ENCODE results near the gene MMS19. TPM values are rescaled to one million over a fixed set of nuclear protein-coding genes. Genes with fewer than 3 reads are reported as not detected.

MMS19 gene
- total RNA-seq, 2 experiments from 2014 or later, result 81.1 to 81.6 TPM

GRCh38 chr10:97505152-97505551, 6.9 kb upstream of the MMS19 start:
- CTCF ChIA-PET, result interaction anchor here (0.5 to 0.8 kb wide), 2 partner anchors 67 to 286 kb away, joined by 3 to 4 read pairs; no protein-coding TSS in a partner anchor
- no peak overlapping the region for H3K4me3 Mint-ChIP-seq
- no peaks in the 10 kb centered on the region for H3K36me3 Mint-ChIP-seq
- ATAC-seq, result no peak
- no peak for DNase-seq
- H3K27me3 Mint-ChIP-seq, result peaks cover 45% of the 10 kb centered on the region
- no peak overlapping the region for H3K27ac Mint-ChIP-seq
- H3K9me3 Mint-ChIP-seq (ENCODE audit: low read depth), result no peaks in the 10 kb centered on the region
- peaks cover 1% of the 10 kb centered on the region for H3K4me1 Mint-ChIP-seq

GRCh38 chr10:97503406-97503805, 5.2 kb upstream of the MMS19 start:
- no peak overlapping the region for H3K27ac Mint-ChIP-seq
- CTCF ChIA-PET, result no interaction called here
- no peaks in the 10 kb centered on the region for H3K36me3 Mint-ChIP-seq
- peaks cover 46% of the 10 kb centered on the region for H3K27me3 Mint-ChIP-seq
- H3K4me3 Mint-ChIP-seq, result no peak overlapping the region
- H3K4me1 Mint-ChIP-seq, result peaks cover 6% of the 10 kb centered on the region
- H3K9me3 Mint-ChIP-seq (ENCODE audit: low read depth), result no peaks in the 10 kb centered on the region
- ATAC-seq, result no peak
- DNase-seq, result no peak

DNA sequence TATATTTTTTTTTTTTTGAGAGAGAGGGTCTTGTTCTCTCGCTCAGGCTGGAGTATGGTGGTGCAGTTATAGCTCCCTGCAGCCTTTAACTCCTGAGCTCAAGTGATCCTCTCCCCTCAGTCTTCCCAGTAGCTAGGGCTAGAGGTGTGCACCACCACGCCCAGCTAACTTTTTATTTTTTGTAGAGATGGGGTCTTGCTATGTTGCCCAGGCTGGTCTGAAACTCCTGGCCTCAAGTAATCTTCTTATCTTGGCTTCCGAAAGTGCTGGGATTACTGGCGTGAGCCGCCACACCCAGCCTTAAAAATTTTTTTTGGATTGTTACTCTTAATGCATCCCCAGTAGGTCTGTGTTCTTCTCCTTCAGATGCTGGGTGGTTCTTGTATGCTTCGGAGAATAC, 4.7 kb upstream of the MMS19 start:
- ATAC-seq, result no peak
- Mint-ChIP-seq H3K27me3 (peaks cover 46% of the 10 kb centered on the region), H3K4me1 (peaks cover 6% of the 10 kb centered on the region), H3K36me3 (no peaks in the 10 kb centered on the region), H3K27ac (no peak overlapping the region), H3K9me3 (ENCODE audit: low read depth) (no peaks in the 10 kb centered on the region), H3K4me3 (no peak overlapping the region)
- CTCF ChIA-PET, result no interaction called here
- no peak for DNase-seq

- Mint-ChIP-seq H3K36me3 (peaks cover 3% of the 10 kb centered on the region), H3K27me3 (peaks cover 38% of the 10 kb centered on the region), H3K27ac (no peak overlapping the region), H3K4me1 (peaks cover 25% of the 10 kb centered on the region), H3K9me3 (ENCODE audit: low read depth) (no peaks in the 10 kb centered on the region), H3K4me3 (peak overlapping the region; percentile 8)
- no peak for DNase-seq
- CTCF ChIA-PET, result interaction anchor here (1.5 to 1.8 kb wide), 2 partner anchors 72 to 99 kb away, joined by 4 to 6 read pairs; partner anchors contain the start of genes ANKRD2 and RRP12
- ATAC-seq, result no peak
Measured at GRCh38 chr10:97500297-97500575, 2.0 kb upstream of the MMS19 start.

DNA sequence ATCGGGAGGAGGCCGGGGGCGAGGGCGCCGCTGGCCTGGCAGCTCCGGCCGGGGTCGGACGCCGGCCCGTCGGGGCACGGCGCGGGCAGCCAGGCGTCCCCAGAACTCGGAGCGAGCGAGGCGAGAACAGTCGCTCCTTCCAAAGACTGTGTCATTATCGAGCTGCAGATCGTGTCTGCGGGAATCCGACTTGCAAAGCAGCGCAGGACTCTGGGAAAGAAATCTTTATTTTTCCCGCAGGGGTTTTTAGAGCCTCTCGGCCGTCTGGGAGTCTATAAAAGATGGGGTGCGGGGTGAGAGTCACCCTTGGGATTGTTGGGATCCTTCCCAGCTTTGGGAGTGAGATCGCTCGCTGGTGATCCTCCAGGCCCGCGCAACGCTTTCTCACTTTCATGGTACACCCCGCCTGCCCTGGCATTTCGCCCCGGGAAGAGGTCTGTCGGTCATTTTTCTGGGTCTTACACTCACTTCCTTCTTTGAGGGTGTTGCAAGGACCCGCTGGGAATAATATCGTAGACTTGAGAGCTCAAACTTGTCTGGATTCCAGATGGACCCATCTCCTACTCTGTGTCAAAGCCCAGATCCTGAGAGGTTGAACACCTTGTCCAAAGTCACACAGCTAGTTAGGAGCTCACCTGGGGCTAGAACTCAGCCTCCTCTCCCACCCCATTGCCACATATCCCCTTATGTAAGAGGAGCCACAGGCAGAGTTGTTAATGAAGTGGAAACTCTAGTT, 1.5 kb upstream of the MMS19 start:
- H3K27me3 Mint-ChIP-seq, result peaks cover 38% of the 10 kb centered on the region
- CTCF ChIA-PET, result interaction anchor here (0.7 to 1.8 kb wide), 4 partner anchors 46 to 99 kb away, joined by 3 to 6 read pairs (median 4); partner anchors contain the start of genes ANKRD2 and RRP12
- H3K4me1 Mint-ChIP-seq, result peaks cover 30% of the 10 kb centered on the region
- no peak for ATAC-seq
- no peaks in the 10 kb centered on the region for H3K9me3 Mint-ChIP-seq (ENCODE audit: low read depth)
- H3K27ac Mint-ChIP-seq, result peak overlapping the region; percentile 7
- DNase-seq, result no peak
- peaks cover 3% of the 10 kb centered on the region for H3K36me3 Mint-ChIP-seq
- peak overlapping the region; percentile 37 for H3K4me3 Mint-ChIP-seq

DNA sequence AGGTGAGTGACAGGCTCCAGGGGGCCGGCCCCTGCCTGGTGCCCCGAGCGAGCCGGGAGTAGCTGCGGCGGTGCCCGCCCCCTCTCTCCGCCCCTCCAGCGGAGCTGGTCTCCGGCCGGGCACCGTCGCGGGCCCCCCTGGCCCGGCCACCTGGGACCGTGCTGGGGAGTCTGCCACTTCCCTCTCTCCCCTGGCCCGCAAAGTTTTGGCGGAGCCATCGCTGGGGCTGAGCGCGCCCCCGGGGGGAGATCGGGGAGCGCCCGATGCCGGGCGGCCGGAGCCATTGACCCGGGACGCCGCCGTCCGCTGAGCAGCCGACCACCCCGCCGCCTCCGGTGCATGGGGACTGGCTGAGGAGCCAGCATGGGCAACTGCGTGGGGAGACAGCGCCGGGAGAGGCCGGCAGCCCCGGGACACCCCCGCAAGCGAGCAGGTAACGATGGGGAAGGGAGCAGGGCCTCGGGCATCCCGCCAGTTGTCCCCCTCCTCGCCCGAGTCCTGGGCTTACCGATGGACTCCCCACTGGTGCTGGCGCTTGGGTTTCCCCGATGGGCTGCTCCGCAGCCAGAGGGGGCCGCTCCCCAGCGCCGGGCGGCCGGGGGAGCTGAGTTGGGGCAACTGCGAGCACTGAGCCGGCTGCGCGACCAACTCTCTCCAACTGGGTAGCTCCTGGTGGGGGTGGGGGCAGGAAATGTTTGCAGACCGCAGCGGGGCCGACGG, 779 bp upstream of the MMS19 start, which contains the start of gene UBTD1:
UBTD1 (plus strand) TSS at position 84 of the 720 bp plus-strand sequence; CDS start at position 364, 280 bp downstream.
- Mint-ChIP-seq H3K4me1 (peaks cover 37% of the 10 kb centered on the region), H3K27me3 (peaks cover 38% of the 10 kb centered on the region), H3K4me3 (peak within 1 kb of the TSS; percentile 85), H3K9me3 (ENCODE audit: low read depth) (no peaks in the 10 kb centered on the region), H3K36me3 (peaks cover 3% of the 10 kb centered on the region), H3K27ac (peak within 1 kb of the TSS; percentile 94)
- CTCF ChIA-PET, result interaction anchor here (0.7 to 1.8 kb wide), 5 partner anchors 47 to 98 kb away, joined by 3 to 6 read pairs (median 4); partner anchors contain the start of genes ANKRD2 and RRP12
- ATAC-seq, result peak; percentile 1
- DNase-seq, result peak; percentile 50

GRCh38 chr10:97497572-97498075, 598 bp downstream of the MMS19 start:
- H3K4me3 Mint-ChIP-seq, result peak overlapping the region; percentile 85
- peak overlapping the region; percentile 94 for H3K27ac Mint-ChIP-seq
- CTCF ChIA-PET, result no interaction called here
- H3K9me3 Mint-ChIP-seq (ENCODE audit: low read depth), result no peaks in the 10 kb centered on the region
- peak; percentile 88 for DNase-seq
- H3K4me1 Mint-ChIP-seq, result peaks cover 39% of the 10 kb centered on the region
- H3K27me3 Mint-ChIP-seq, result peaks cover 31% of the 10 kb centered on the region
- ATAC-seq, result peak; percentile 38
- peaks cover 6% of the 10 kb centered on the region for H3K36me3 Mint-ChIP-seq

DNA sequence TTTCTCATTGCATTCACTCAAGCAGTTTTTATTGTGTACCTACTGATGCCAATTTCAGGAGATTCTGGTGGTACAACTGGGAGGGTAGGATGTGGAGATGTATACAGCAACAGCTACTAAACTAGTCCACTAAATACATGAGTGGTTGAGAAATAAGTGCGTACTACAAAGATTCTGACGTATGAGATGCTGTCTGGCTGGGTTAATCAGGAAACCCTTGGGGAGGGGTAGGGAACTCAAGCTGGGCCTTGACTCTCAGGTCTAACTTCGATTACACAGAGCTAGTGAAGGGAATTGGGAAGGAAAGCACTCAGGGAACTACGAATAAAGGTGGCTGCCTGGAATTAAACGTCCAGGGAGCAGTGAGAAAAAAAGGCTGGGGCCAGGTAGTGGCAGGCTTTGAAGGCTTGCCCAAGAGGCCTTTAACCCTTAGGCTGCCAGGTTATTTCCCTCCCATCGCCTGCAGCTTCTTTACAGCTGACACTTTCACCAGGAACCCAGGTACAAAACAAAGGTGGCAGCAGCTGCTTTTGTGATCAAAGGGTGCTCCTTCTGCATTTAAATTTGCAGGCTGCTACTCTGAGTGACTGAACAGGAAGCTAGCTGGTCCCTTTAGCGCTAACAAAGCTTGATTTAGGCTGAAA, 3.2 kb downstream of the MMS19 start:
- H3K4me1 Mint-ChIP-seq, result peaks cover 45% of the 10 kb centered on the region
- H3K27me3 Mint-ChIP-seq, result peaks cover 5% of the 10 kb centered on the region
- no peaks in the 10 kb centered on the region for H3K9me3 Mint-ChIP-seq (ENCODE audit: low read depth)
- peaks cover 10% of the 10 kb centered on the region for H3K36me3 Mint-ChIP-seq
- no peak overlapping the region for H3K4me3 Mint-ChIP-seq
- CTCF ChIA-PET, result no interaction called here
- DNase-seq (no peak), ATAC-seq (no peak)
- H3K27ac Mint-ChIP-seq, result peak overlapping the region; percentile 24

- H3K4me1 Mint-ChIP-seq, result peaks cover 40% of the 10 kb centered on the region
- no peak overlapping the region for H3K4me3 Mint-ChIP-seq
- DNase-seq (no peak), ATAC-seq (no peak)
- peaks cover 10% of the 10 kb centered on the region for H3K36me3 Mint-ChIP-seq
- CTCF ChIA-PET, result no interaction called here
- no peak overlapping the region for H3K27ac Mint-ChIP-seq
- H3K27me3 Mint-ChIP-seq, result no peaks in the 10 kb centered on the region
- H3K9me3 Mint-ChIP-seq (ENCODE audit: low read depth), result no peaks in the 10 kb centered on the region
Measured at GRCh38 chr10:97494151-97494550, 4.1 kb downstream of the MMS19 start.

DNA sequence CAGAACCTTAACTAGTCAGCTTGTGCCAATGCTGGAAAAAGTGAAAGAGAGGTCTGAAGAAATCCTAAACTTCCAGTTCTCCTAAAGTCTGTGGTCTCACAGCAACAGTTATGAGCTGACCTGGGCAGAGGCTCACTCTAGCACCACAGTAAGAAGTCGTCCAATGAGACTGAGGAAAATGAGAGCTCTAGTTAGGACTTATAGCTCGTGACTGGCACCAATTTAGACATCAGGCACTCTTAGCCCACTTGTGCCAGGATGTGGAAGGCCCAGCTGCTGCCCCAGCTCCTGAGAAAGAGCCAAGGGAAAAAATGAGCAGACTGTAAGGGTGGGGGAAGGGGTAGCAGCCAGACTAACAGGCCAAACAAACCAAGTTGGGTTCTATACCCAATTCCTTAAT, 7.6 kb downstream of the MMS19 start:
- Mint-ChIP-seq H3K9me3 (ENCODE audit: low read depth) (no peaks in the 10 kb centered on the region), H3K4me1 (peaks cover 28% of the 10 kb centered on the region), H3K4me3 (no peak overlapping the region), H3K27me3 (no peaks in the 10 kb centered on the region), H3K27ac (no peak overlapping the region), H3K36me3 (peaks cover 16% of the 10 kb centered on the region)
- ATAC-seq (no peak), DNase-seq (no peak)
- CTCF ChIA-PET, result interaction anchor here (0.7 kb wide), 1 partner anchor 97 kb away, joined by 3 read pairs; no protein-coding TSS in a partner anchor

- ATAC-seq, result no peak
- H3K27me3 Mint-ChIP-seq, result no peaks in the 10 kb centered on the region
- H3K9me3 Mint-ChIP-seq (ENCODE audit: low read depth), result no peaks in the 10 kb centered on the region
- no peak for DNase-seq
- H3K27ac Mint-ChIP-seq, result no peak overlapping the region
- CTCF ChIA-PET, result no interaction called here
- peaks cover 17% of the 10 kb centered on the region for H3K36me3 Mint-ChIP-seq
- H3K4me3 Mint-ChIP-seq, result no peak overlapping the region
- H3K4me1 Mint-ChIP-seq, result peaks cover 7% of the 10 kb centered on the region
Measured at GRCh38 chr10:97485647-97486281, 12.5 kb downstream of the MMS19 start.

DNA sequence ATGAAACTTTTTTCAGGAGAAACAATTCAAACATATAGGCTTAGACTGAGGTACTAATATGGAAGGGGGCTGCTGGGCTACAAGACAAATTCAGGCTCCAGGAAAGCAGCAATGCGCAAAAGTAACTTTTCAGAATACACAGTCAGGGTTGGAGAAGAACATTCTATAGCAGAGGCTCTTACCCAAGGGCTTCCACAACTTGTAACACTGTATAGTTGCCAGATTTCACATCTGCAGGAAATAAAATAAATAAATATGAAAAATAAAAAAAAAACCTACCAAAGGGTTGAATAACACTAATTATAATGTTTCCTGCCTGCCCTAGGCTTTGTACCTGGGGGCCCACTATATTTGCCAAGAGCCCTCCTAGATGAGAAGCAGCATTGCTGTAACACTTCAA, 14.3 kb downstream of the MMS19 start:
- no peak for DNase-seq
- H3K9me3 Mint-ChIP-seq (ENCODE audit: low read depth), result no peaks in the 10 kb centered on the region
- no peak overlapping the region for H3K4me3 Mint-ChIP-seq
- H3K36me3 Mint-ChIP-seq, result peaks cover 17% of the 10 kb centered on the region
- H3K27me3 Mint-ChIP-seq, result no peaks in the 10 kb centered on the region
- CTCF ChIA-PET, result no interaction called here
- H3K4me1 Mint-ChIP-seq, result peaks cover 3% of the 10 kb centered on the region
- no peak for ATAC-seq
- H3K27ac Mint-ChIP-seq, result no peak overlapping the region

- Mint-ChIP-seq H3K27ac (no peak overlapping the region), H3K4me1 (peaks cover 3% of the 10 kb centered on the region), H3K27me3 (no peaks in the 10 kb centered on the region), H3K9me3 (ENCODE audit: low read depth) (no peaks in the 10 kb centered on the region), H3K4me3 (no peak overlapping the region), H3K36me3 (peaks cover 17% of the 10 kb centered on the region)
- CTCF ChIA-PET, result no interaction called here
- ATAC-seq (no peak), DNase-seq (no peak)
Measured at GRCh38 chr10:97483506-97483905, 14.7 kb downstream of the MMS19 start.

All from activated CD8-positive, alpha-beta memory T cell treated with anti-CD3 and anti-CD28 coated beads, Interleukin-2, amount 10 ng/mL, durations not matched to agents 7 days and 5 days (primary cell).